ENCODE data around the gene BAIAP2L1. TPM values are rescaled to one million over a fixed set of nuclear protein-coding genes. Genes with fewer than 3 reads are reported as not detected.
"Not testable (repeated sequence)": the region's sequence is repeated elsewhere in the genome, so short reads cannot be mapped to it uniquely, and the experiment has no call there.

BAIAP2L1 gene
- total RNA-seq, 1 donor from 2014 or later = 1.7 TPM

- DNase-seq (ENCODE audit: low spot score); H3K27ac Mint-ChIP-seq; H3K9me3 Mint-ChIP-seq; H3K4me1 Mint-ChIP-seq (ENCODE audit: low read depth); H3K27me3 Mint-ChIP-seq (ENCODE audit: insufficient read depth); H3K36me3 Mint-ChIP-seq (ENCODE audit: low read depth); H3K4me3 Mint-ChIP-seq; intact Hi-C loops (cut with micrococcal nuclease): not testable (repeated sequence)
Observed at GRCh38 chr7:98417604-98418270, 16.8 kb upstream of the BAIAP2L1 start.

GRCh38 chr7:98414205-98414900, 13.5 kb upstream of the BAIAP2L1 start:
- Mint-ChIP-seq H3K9me3 (no peaks in the 10 kb centered on the region), H3K36me3 (ENCODE audit: low read depth) (no peaks in the 10 kb centered on the region), H3K27ac (no peak overlapping the region), H3K4me1 (ENCODE audit: low read depth) (no peaks in the 10 kb centered on the region), H3K4me3 (no peak overlapping the region), H3K27me3 (ENCODE audit: insufficient read depth) (peaks cover 2% of the 10 kb centered on the region)
- intact Hi-C loops (cut with micrococcal nuclease) = no loop called here
- DNase-seq (ENCODE audit: low spot score) = no peak

DNA sequence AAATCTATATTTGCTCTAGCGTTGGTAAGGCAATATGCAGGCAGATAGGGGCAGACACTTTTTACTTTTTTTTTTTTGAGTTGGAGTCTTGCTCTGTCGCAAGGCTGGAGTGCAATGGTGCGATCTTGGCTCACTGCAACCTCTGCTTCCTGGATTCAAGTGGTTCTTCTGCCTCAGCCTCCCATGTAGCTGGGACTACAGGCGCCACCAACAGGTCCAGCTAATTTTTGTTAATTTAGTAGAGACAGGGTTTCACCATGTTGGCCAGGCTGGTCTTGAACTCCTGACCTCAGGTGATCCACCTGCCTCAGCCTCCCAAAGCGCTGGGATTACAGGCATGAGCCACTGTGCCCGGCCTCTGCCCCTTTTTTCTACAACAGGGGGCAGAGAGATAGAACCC, 12.8 kb upstream of the BAIAP2L1 start:
- H3K27me3 Mint-ChIP-seq (ENCODE audit: insufficient read depth); H3K27ac Mint-ChIP-seq; H3K36me3 Mint-ChIP-seq (ENCODE audit: low read depth); H3K4me3 Mint-ChIP-seq; intact Hi-C loops (cut with micrococcal nuclease); H3K9me3 Mint-ChIP-seq; DNase-seq (ENCODE audit: low spot score); H3K4me1 Mint-ChIP-seq (ENCODE audit: low read depth): not testable (repeated sequence)

- Mint-ChIP-seq H3K4me3 (no peak overlapping the region), H3K27ac (no peak overlapping the region), H3K9me3 (no peaks in the 10 kb centered on the region), H3K36me3 (ENCODE audit: low read depth) (no peaks in the 10 kb centered on the region), H3K27me3 (ENCODE audit: insufficient read depth) (no peaks in the 10 kb centered on the region), H3K4me1 (ENCODE audit: low read depth) (no peaks in the 10 kb centered on the region)
- intact Hi-C loops (cut with micrococcal nuclease) = loop anchor here (10.0 kb wide), 1 partner anchor 155 kb away; the partner anchor contains the start of gene TECPR1
- no peak for DNase-seq (ENCODE audit: low spot score)
Observed at GRCh38 chr7:98409843-98410242, 9.0 kb upstream of the BAIAP2L1 start.

DNA sequence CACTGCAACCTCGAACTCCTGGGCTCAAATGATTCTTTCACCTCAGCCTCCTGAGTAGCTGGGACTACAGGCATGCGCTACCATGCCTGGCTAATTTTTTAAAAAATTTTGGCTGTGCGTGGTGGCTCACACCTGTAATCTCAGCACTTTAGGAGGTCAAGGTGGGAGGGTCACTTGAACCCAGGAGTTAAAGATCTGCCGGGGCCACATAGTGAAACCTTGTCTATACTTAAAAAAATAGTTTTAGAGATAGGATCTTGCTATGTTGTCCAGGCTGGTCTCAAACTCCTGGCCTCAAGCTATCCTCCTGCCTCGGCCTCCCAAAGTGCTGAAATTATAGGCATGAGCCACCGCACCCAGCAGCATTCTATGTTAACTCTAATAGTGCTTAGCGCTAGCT, 7.3 kb upstream of the BAIAP2L1 start:
- not testable (repeated sequence) for H3K9me3 Mint-ChIP-seq; H3K4me1 Mint-ChIP-seq (ENCODE audit: low read depth); DNase-seq (ENCODE audit: low spot score); H3K4me3 Mint-ChIP-seq; H3K27ac Mint-ChIP-seq; H3K27me3 Mint-ChIP-seq (ENCODE audit: insufficient read depth); H3K36me3 Mint-ChIP-seq (ENCODE audit: low read depth)
- intact Hi-C loops (cut with micrococcal nuclease) = loop anchor here (10.0 kb wide), 1 partner anchor 153 kb away; the partner anchor contains the start of gene TECPR1

DNA sequence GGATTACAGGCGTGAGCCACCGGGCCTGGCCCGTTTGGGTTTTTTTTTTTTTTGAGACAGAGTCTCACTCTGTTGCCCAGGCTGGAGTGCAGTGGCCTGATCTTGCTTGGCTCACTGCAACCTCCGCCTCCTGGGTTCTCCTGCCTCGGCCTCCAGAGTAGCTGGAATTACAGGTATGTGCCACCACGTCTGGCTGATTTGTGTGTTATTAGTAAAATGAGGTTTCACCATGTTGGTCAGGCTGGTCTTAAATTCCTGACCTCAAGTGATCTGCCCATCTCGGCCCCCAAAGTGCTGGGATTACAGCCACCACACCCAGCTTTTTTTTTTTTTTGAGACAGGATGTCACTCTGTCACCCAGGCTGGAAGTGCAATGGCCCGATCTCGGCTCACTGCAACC, 5.9 kb upstream of the BAIAP2L1 start:
- Mint-ChIP-seq H3K27me3 (ENCODE audit: insufficient read depth) (peaks cover 7% of the 10 kb centered on the region), H3K27ac (no peak overlapping the region), H3K4me3 (no peak overlapping the region), H3K36me3 (ENCODE audit: low read depth) (no peaks in the 10 kb centered on the region), H3K9me3 (no peaks in the 10 kb centered on the region), H3K4me1 (ENCODE audit: low read depth) (no peaks in the 10 kb centered on the region)
- no peak for DNase-seq (ENCODE audit: low spot score)
- intact Hi-C loops (cut with micrococcal nuclease) = loop anchor here (10.0 kb wide), 1 partner anchor 152 kb away; the partner anchor contains the start of gene TECPR1

- intact Hi-C loops (cut with micrococcal nuclease) = loop anchor here (5.0 to 10.0 kb wide), 2 partner anchors 150 to 737 kb away; partner anchors contain the start of genes SMURF1 and TECPR1
Observed at GRCh38 chr7:98404840-98405239, 4.0 kb upstream of the BAIAP2L1 start.

GRCh38 chr7:98399890-98400541, 874 bp downstream of the BAIAP2L1 start:
- peak overlapping the region; percentile 31 for H3K27ac Mint-ChIP-seq
- H3K4me3 Mint-ChIP-seq = peak overlapping the region; percentile 42
- no peak for DNase-seq (ENCODE audit: low spot score)
- no peaks in the 10 kb centered on the region for H3K9me3 Mint-ChIP-seq
- intact Hi-C loops (cut with micrococcal nuclease) = loop anchor here (2.0 to 10.0 kb wide), 3 partner anchors 145 to 742 kb away; partner anchors contain the start of genes ASNS, SMURF1 and TECPR1
- peaks cover 29% of the 10 kb centered on the region for H3K27me3 Mint-ChIP-seq (ENCODE audit: insufficient read depth)
- H3K36me3 Mint-ChIP-seq (ENCODE audit: low read depth) = no peaks in the 10 kb centered on the region
- H3K4me1 Mint-ChIP-seq (ENCODE audit: low read depth) = peaks cover 9% of the 10 kb centered on the region

More at GRCh38 chr7:98404840-98405239, 4.0 kb upstream of the BAIAP2L1 start:
- Mint-ChIP-seq H3K27ac (no peak overlapping the region), H3K36me3 (ENCODE audit: low read depth) (no peaks in the 10 kb centered on the region), H3K4me1 (ENCODE audit: low read depth) (peaks cover 1% of the 10 kb centered on the region), H3K4me3 (no peak overlapping the region), H3K27me3 (ENCODE audit: insufficient read depth) (peaks cover 11% of the 10 kb centered on the region), H3K9me3 (no peaks in the 10 kb centered on the region)
- no peak for DNase-seq (ENCODE audit: low spot score)

DNA sequence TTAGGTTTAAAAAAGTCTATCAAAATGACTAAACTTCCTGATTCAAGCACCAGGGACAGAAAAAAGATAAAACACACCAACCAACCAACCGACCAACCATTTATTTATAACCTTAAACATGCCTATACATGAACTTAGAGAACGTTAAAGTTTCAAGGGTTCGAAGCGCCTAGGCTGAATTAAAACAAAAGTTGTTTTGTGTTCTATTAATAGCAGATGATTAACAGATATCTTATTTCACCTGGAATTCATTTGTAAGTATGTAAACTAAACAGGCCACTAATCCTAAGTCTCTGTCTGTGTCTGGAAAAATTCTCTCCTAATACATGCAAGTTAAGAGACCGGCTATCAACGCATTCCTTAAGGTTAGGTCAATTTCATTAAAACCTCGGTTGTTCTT, 1.4 kb downstream of the BAIAP2L1 start:
- no peaks in the 10 kb centered on the region for H3K36me3 Mint-ChIP-seq (ENCODE audit: low read depth)
- H3K4me1 Mint-ChIP-seq (ENCODE audit: low read depth) = peaks cover 9% of the 10 kb centered on the region
- DNase-seq (ENCODE audit: low spot score) = no peak
- intact Hi-C loops (cut with micrococcal nuclease) = no loop called here
- peaks cover 29% of the 10 kb centered on the region for H3K27me3 Mint-ChIP-seq (ENCODE audit: insufficient read depth)
- H3K4me3 Mint-ChIP-seq = peak overlapping the region; percentile 42
- peak overlapping the region; percentile 31 for H3K27ac Mint-ChIP-seq
- H3K9me3 Mint-ChIP-seq = no peaks in the 10 kb centered on the region

DNA sequence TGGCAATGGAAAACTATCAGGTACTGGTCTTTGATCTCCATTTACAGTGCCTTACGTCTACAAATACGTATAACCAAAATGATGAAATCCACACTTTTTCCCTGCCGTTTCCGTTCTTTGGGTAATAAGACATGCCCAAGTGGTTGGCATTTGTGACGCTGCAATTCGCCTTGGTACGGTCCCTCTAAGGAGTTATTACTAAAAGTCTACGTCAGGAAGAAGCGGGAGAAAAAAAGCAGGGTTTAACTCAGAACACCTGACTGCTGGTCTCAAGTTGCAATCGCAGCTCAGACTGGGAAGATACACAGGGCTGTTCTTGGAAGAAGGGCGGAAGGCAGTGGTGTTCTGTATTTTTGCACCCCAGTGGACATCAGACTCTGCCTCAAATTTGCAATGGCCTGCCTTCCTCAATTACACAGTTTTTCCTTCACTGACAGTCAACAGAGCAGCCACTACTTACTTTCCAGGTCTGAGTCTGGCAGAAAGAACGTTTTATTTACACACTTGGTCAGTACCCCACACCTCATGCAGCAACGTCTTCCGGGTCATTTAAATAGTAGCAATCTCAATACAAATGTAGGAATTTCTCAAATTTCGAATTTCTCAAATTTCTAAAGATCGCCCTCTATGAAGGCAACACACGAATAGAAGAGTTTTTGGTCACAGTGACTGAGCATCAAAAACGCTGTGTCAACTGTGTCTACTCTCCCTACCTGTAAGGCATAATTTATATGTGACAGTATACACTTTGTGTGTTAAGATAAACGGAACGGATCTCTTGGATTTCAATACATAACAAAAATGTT, 2.1 kb downstream of the BAIAP2L1 start:
- H3K4me3 Mint-ChIP-seq = no peak overlapping the region
- no peaks in the 10 kb centered on the region for H3K9me3 Mint-ChIP-seq
- no peak overlapping the region for H3K27ac Mint-ChIP-seq
- peaks cover 9% of the 10 kb centered on the region for H3K4me1 Mint-ChIP-seq (ENCODE audit: low read depth)
- intact Hi-C loops (cut with micrococcal nuclease) = no loop called here
- H3K36me3 Mint-ChIP-seq (ENCODE audit: low read depth) = no peaks in the 10 kb centered on the region
- DNase-seq (ENCODE audit: low spot score) = no peak
- H3K27me3 Mint-ChIP-seq (ENCODE audit: insufficient read depth) = peaks cover 29% of the 10 kb centered on the region

DNA sequence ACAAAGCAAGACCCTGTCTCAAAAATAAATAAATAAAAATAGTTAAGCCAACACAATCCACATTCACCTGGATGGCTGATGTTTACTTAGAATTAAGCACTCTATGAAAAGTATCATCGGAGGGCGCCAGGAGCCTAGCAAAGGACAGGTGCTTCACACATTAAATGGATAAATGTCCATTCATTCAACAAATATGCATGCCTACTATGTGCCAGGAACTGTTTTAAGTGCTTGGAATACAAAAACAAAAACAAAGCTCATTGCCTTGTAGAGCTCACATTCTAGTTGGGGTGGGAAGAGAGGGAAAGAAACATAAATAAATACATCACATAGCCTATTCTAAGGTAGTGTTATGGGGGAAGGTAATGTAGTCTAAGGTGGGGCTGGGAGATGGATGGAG, 4.1 kb downstream of the BAIAP2L1 start:
- no peak overlapping the region for H3K4me3 Mint-ChIP-seq
- H3K4me1 Mint-ChIP-seq (ENCODE audit: low read depth) = peaks cover 9% of the 10 kb centered on the region
- DNase-seq (ENCODE audit: low spot score) = no peak
- no peaks in the 10 kb centered on the region for H3K36me3 Mint-ChIP-seq (ENCODE audit: low read depth)
- no peak overlapping the region for H3K27ac Mint-ChIP-seq
- intact Hi-C loops (cut with micrococcal nuclease) = no loop called here
- no peaks in the 10 kb centered on the region for H3K9me3 Mint-ChIP-seq
- H3K27me3 Mint-ChIP-seq (ENCODE audit: insufficient read depth) = peaks cover 22% of the 10 kb centered on the region

DNA sequence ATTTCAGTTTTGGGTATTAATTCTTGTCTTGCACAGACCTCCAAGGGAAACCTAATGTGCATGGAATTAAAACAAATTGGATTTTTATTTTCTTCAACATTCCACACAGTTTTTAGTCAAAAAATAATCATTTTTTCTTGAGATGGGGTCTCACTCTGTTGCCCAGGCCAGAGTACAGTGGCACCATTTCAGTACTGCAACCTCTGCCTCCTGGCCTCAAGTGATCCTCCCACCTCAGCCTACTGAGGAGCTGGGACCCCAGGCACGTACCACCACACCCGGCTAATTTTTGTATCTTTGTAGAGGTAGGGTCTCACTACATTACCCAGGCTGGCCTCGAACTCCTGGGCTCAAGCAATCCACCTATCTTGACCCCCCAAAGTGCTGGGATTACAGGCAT, 4.9 kb downstream of the BAIAP2L1 start:
- no peaks in the 10 kb centered on the region for H3K9me3 Mint-ChIP-seq
- no peak overlapping the region for H3K4me3 Mint-ChIP-seq
- H3K4me1 Mint-ChIP-seq (ENCODE audit: low read depth) = peaks cover 9% of the 10 kb centered on the region
- peaks cover 18% of the 10 kb centered on the region for H3K27me3 Mint-ChIP-seq (ENCODE audit: insufficient read depth)
- no peak overlapping the region for H3K27ac Mint-ChIP-seq
- intact Hi-C loops (cut with micrococcal nuclease) = no loop called here
- DNase-seq (ENCODE audit: low spot score) = no peak
- no peaks in the 10 kb centered on the region for H3K36me3 Mint-ChIP-seq (ENCODE audit: low read depth)

Data from activated T-helper 1 cell treated with anti-CD3 and anti-CD28 coated beads, Interleukin-12 subunit alpha, Interleukin-12 subunit beta, Interleukin-2, Interleukin-4 antibody, amounts not matched to agents 30 ng/mL and 10 ng/mL and 1 ng/mL, durations not matched to agents 14 hours and 24 hours and 36 hours (primary cell).